ENCODE measurements around the gene CACNA2D4.
"Not testable (repeated sequence)": the region's sequence is repeated elsewhere in the genome, so short reads cannot be mapped to it uniquely, and the experiment has no call there.

The CACNA2D4 gene

DNA sequence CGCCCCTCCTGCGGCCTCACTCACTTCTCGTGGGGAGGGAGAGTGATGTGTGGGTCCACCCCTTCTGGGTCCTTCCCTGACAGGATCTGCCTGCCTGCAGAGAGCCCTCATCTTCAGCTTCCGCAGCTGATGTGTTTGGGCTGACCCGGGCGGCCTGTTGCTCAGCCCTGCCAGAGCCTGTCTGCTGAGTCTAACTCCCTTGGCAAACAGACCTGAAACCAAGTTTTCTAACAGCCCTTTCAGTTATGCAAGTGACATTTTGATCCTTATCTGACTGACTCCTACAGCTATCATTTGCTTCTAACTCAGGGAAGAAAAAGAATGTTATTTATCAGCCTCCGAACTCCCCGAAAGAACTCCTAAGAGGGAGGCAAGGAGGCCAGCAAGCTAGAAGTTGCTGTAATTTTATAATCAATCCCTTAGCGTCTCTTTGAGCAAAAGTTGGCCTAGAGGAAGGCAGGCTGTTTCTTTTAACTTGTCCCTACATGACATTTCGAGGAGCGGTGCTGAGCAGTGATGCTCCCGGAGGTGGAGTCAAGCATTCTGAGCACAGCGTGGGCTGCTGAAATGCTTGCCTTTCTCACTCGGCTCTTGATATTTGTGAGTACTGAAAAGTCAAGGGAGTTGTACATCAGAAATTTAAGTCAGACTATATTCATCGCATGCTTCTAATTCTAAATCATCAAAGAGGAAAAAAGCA, 31.5 kb upstream of the CACNA2D4 start:
- DNase-seq (ENCODE audit: low read depth): no peak
- H3K4me3 ChIP-seq (ENCODE audit: low read depth, low read length): no peak overlapping the region
- TF ChIP-seq, protein P1, sequence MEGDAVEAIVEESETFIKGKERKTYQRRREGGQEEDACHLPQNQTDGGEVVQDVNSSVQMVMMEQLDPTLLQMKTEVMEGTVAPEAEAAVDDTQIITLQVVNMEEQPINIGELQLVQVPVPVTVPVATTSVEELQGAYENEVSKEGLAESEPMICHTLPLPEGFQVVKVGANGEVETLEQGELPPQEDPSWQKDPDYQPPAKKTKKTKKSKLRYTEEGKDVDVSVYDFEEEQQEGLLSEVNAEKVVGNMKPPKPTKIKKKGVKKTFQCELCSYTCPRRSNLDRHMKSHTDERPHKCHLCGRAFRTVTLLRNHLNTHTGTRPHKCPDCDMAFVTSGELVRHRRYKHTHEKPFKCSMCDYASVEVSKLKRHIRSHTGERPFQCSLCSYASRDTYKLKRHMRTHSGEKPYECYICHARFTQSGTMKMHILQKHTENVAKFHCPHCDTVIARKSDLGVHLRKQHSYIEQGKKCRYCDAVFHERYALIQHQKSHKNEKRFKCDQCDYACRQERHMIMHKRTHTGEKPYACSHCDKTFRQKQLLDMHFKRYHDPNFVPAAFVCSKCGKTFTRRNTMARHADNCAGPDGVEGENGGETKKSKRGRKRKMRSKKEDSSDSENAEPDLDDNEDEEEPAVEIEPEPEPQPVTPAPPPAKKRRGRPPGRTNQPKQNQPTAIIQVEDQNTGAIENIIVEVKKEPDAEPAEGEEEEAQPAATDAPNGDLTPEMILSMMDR (IDR thresholded peaks at IDR 0.05; ENCODE audit: low read depth, low read length, missing control alignments): no peak

DNA sequence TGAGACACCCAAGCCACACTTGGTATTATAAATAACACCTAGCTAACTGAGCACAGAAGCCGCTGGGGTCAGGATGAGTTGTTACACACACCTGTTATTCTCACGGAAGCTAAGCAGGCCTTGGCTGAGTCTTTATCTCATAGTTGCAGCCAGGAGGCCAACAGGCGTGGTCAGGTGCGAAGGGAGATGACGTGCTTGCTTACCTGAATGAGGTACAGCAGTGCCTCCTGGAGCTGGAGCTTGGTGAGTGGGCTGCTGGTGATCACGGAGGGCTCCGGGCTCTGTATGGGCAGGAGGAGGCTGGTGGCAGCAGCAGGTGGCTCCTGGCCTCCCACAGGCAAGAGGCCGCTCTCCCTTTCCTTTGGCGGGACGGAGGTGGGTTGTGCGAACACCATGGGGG, 30.4 kb upstream of the CACNA2D4 start:
- TF ChIP-seq, protein P1 (IDR thresholded peaks at IDR 0.05; ENCODE audit: low read depth, low read length, missing control alignments): no peak
- H3K4me3 ChIP-seq (ENCODE audit: low read depth, low read length): no peak overlapping the region
- DNase-seq (ENCODE audit: low read depth): no peak

DNA sequence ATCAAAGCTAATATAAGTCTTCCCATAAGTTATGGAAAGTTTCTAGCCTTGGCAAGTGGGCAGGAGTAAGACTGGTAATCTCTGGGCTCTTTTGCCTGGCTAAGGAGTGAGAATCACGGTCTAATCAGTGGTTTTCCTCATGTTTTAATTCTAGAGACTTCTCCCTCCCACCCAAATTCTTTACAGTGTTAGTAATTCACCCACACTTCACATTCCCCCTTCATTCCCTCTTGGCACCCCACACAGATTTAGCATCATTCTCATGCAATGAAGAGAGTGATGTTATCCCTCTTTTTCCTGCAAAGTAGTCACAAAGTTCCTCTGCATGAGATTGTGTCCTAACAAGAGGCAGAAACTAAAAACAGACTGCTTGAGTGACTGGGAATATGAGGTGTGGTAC, 28.6 kb upstream of the CACNA2D4 start:
- DNase-seq (ENCODE audit: low read depth): no peak
- TF ChIP-seq, protein P1 (IDR thresholded peaks at IDR 0.05; ENCODE audit: low read depth, low read length, missing control alignments): no peak
- H3K4me3 ChIP-seq (ENCODE audit: low read depth, low read length): no peak overlapping the region

DNA sequence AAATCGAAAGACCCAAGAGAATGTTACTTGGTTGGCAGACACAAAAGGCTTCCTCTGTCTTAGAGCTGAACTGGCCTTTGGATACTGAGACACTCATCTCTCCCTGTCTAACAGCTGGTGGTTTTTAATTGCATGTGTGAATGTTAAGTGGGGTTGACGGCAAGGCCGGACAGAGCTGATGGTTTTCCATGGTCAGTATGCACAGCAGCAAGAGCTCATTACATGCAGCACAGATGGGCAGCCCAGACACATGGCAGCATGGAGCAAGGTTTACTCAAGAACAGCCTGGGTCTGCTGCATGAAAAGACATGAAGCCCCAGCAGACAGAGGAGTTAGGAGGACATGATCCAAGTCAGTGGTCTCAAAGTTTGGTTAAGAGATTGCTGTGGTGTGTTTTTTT, 27.8 kb upstream of the CACNA2D4 start:
- DNase-seq (ENCODE audit: low read depth): no peak
- H3K4me3 ChIP-seq (ENCODE audit: low read depth, low read length): no peak overlapping the region
- TF ChIP-seq, protein P1 (IDR thresholded peaks at IDR 0.05; ENCODE audit: low read depth, low read length, missing control alignments): no peak

DNA sequence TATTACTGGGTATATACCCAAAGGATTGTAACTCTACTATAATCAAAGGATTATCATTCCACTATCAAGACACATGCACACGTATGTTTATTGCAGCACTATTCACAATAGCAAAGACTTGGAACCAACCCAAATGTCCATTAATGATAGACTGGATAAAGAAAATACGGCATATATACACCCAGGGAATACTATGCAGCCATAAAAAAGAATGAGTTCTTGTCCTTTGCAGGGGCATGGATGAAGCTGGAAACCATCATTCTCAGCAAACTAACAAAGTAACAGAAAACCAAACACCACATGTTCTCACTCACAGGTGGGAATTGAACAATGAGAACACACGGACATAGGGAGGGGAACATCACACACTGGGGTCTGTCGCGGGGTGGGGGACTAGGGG, 27.1 kb upstream of the CACNA2D4 start:
- H3K4me3 ChIP-seq (ENCODE audit: low read depth, low read length): not testable (repeated sequence)

DNA sequence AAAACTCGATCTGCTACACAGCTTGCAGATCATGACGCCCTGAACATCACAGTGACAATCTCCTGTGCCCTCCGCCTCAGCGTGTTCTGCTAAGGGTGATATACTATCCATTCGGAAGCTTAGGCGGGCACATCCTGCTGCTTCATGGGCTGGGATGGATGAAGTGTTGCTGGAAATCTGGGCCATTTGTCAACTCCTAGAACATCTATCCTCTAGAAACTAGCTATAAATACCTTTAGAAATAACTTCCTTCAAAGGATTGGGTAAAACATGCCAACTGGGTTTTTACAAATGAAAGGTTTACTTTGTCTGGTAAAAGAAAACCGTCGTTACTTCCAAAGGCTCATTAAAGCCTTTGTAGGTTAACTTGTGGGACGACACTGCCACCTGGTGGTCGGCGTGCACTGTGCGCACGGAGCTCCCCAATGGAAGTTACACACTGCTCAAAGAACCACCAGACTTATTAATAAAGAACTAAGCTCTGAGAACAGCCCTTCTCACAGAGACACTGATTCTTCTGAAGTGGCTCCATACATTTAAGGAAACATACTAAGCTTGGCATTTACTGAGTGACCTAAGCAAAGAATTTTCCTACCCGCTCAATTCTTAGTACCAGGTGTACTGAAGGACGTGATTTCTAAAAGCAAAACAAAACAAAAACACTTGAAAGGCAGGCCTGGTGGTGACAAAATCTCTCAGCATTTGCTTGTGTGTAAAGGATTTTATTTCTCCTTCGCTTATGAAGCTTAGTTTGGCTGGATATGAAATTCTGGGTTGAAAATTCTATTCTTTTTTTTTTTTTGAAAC, 21.6 kb upstream of the CACNA2D4 start:
- no peak for DNase-seq (ENCODE audit: low read depth)
- H3K4me3 ChIP-seq (ENCODE audit: low read depth, low read length): no peak overlapping the region
- TF ChIP-seq, protein P1 (IDR thresholded peaks at IDR 0.05; ENCODE audit: low read depth, low read length, missing control alignments): peak; percentile 84

More for the DNA sequence above, 27.1 kb upstream of the CACNA2D4 start:
- DNase-seq (ENCODE audit: low read depth): not testable (repeated sequence)

DNA sequence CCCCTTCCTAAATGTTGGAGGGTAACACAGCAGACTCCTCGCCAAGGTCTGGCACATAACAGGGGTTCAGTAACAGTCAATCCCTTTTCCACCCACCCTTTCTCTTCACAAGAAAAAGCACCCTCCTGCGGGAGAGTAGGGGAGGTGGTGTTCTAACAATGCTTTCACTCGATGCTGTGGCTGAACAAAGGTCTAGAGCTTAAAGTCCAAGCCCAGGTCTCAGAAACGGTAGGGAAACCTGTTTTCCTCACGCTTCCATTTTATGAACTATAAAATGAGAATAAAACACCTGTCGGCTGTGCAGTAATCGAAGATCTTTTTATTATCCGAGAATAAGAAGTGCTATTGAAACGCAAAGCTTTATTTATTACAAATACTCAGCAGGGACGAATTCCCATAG, 20.9 kb upstream of the CACNA2D4 start:
- TF ChIP-seq, protein P1 (IDR thresholded peaks at IDR 0.05; ENCODE audit: low read depth, low read length, missing control alignments): no peak
- no peak overlapping the region for H3K4me3 ChIP-seq (ENCODE audit: low read depth, low read length)
- DNase-seq (ENCODE audit: low read depth): no peak
